Measurements from ENCODE around the gene SLC4A4. TPM values are rescaled to one million over a fixed set of nuclear protein-coding genes. Genes with fewer than 3 reads are reported as not detected.

Gene SLC4A4
- total and polyA plus RNA-seq, 2 of the 8 experiments (the other 6 are each of a cell fraction or from before 2014, with no cell fraction given): 0.67 to 2.8 TPM

DNA sequence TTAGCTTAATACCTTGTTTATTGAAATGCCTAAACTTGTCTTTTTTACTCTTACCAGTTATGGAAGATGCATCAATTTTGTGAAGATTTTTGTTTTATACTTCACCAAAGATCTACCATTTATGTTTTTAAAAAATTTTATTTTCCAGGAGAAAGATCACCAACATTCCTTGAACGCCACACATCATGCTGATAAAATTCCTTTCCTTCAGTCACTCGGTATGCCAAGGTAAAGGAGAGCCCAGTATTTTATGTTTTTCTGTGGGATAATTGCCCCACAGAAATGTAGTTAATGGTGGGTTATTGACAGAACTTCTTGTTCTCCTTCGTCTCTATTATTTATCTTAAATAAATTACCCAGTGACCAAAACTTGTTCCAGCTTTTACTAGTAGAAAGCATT lies 228.0 kb downstream of the SLC4A4 start:
- no peaks in the 10 kb centered on the region for H3K23me2 ChIP-seq (ENCODE audit: low read depth, low read length)
- H3K9ac ChIP-seq (replicated peaks in 1 of 4; ENCODE audit: extremely low read depth in 1 of 4, low read depth in 3 of 4, low read length in 3 of 4): no peak overlapping the region
- no peaks in the 10 kb centered on the region for H3K79me1 ChIP-seq (ENCODE audit: low read depth, low read length)
- no peak overlapping the region for H3K4me3 ChIP-seq (ENCODE audit: extremely low read depth in 1 of 4, insufficient read depth in 2 of 4, low read depth in 3 of 4, low read length in 4 of 4)
- H3K18ac ChIP-seq (ENCODE audit: extremely low read depth, low read length): no peak overlapping the region
- H3K4ac ChIP-seq (replicated peaks; ENCODE audit: insufficient read length, low read depth, low read length): no peak overlapping the region
- no peaks in the 10 kb centered on the region for H4K20me1 ChIP-seq (replicated peaks in 1 of 2; ENCODE audit: control insufficient read depth in 1 of 2, insufficient read depth in 2 of 2, low read length in 2 of 2)
- H2BK120ac ChIP-seq (replicated peaks; ENCODE audit: low read depth, low read length): no peak overlapping the region
- POLR2A ChIA-PET (ENCODE audit: partially characterized antibody): no interaction called here
- H3K9me3 ChIP-seq (ENCODE audit: insufficient read depth in 2 of 2, low read depth in 1 of 2, low read length in 1 of 2): no peaks in the 10 kb centered on the region
- H2AK5ac ChIP-seq (ENCODE audit: low read depth, low read length): no peak overlapping the region
- H3K27me3 ChIP-seq (replicated peaks in 1 of 4; ENCODE audit: control insufficient read depth in 3 of 4, extremely low read depth in 1 of 4, insufficient read depth in 3 of 4, low read length in 3 of 4): no peaks in the 10 kb centered on the region
- 63% methylated on average over 3 of the region's 3 CpGs; no CpG with 5 or more reads in 1 of the 2 experiments for WGBS, 2 experiments (ENCODE audit: extremely low coverage in 1 of 2, insufficient coverage in 1 of 2, insufficient read length in 1 of 2, insufficient replicate concordance in 2 of 2, low coverage in 1 of 2, low lambda C conversion rate in 2 of 2, missing lambda C conversion rate in 1 of 2)
- CTCF ChIA-PET (ENCODE audit: partially characterized antibody): no interaction called here
- H3K79me2 ChIP-seq (ENCODE audit: control insufficient read depth in 1 of 2, insufficient read depth in 2 of 2, low read length in 2 of 2): no peaks in the 10 kb centered on the region
- DNase-seq (ENCODE audit: low read depth in 1 of 2, low spot score in 2 of 2) (no peak), FAIRE-seq (peak; percentile 55)
- no peak overlapping the region for H3K14ac ChIP-seq (ENCODE audit: insufficient read length)
- H3K4me1 ChIP-seq (replicated peaks in 1 of 4; ENCODE audit: control insufficient read depth in 3 of 4, insufficient read depth in 4 of 4, low read length in 3 of 4): peaks cover 0 to 3% (median 0%) of the 10 kb centered on the region in 4 experiments; a peak in 1 of 7 replicates
- no peak overlapping the region for H3K23ac ChIP-seq (ENCODE audit: insufficient read length)
- TF ChIP-seq TAF7 (optimal IDR thresholded peaks at IDR 0.05; ENCODE audit: borderline replicate concordance, low read depth, low read length) (no peak), TEAD4 (IDR thresholded peaks at IDR 0.05; ENCODE audit: low read depth, low read length) (peak; percentile 80)
- H3K36me3 ChIP-seq (ENCODE audit: control insufficient read depth in 2 of 4, insufficient read depth in 4 of 4, low read length in 3 of 4): no peaks in the 10 kb centered on the region
- H3K27ac ChIP-seq (ENCODE audit: low read depth, low read length): no peak overlapping the region
- H3K4me2 ChIP-seq (ENCODE audit: insufficient read depth in 1 of 2, low read depth in 2 of 2, low read length in 2 of 2): no peak overlapping the region
- H4K91ac ChIP-seq (replicated peaks; ENCODE audit: insufficient read length, low read length): no peak overlapping the region
- no peak overlapping the region for H2BK15ac ChIP-seq (ENCODE audit: low read length)
- no peak overlapping the region for H2BK12ac ChIP-seq (ENCODE audit: low read depth, low read length)
- no peak overlapping the region for H4K8ac ChIP-seq (ENCODE audit: extremely low read depth, insufficient read depth, low read length)
- H3K56ac ChIP-seq (replicated peaks; ENCODE audit: insufficient read length, low read depth, low read length): no peak overlapping the region
- H2AFZ ChIP-seq (ENCODE audit: low read length): no peak overlapping the region
- no peak overlapping the region for H2BK5ac ChIP-seq (ENCODE audit: low read depth, low read length)
- no peak overlapping the region for H2BK20ac ChIP-seq (ENCODE audit: low read length)
- no peak overlapping the region for H4K5ac ChIP-seq (ENCODE audit: insufficient read length, low read depth, low read length)

Measured in H1 (cell line).